ENCODE results near the gene PRR9.
"Not testable (repeated sequence)": the region's sequence is repeated elsewhere in the genome, so short reads cannot be mapped to it uniquely, and the experiment has no call there.

The PRR9 gene

GRCh38 chr1:153217212-153217611 is at the start of gene PRR9:
Gene PRR9 (plus strand): TSS chr1:153217584. CDS start chr1:153218145, 561 bp downstream.
- no peak for DNase-seq

- no peak for DNase-seq
Observed at GRCh38 chr1:153168686-153169085, 48.7 kb upstream of the PRR9 start.

- DNase-seq, result no peak
Observed at GRCh38 chr1:153174624-153175023, 42.8 kb upstream of the PRR9 start.

- no peak for DNase-seq
Observed at GRCh38 chr1:153178922-153179321, 38.5 kb upstream of the PRR9 start.

GRCh38 chr1:153180556-153180955 is 36.8 kb upstream of the PRR9 start:
- DNase-seq, result no peak

- DNase-seq, result not testable (repeated sequence)
Observed at GRCh38 chr1:153188301-153188700, 29.1 kb upstream of the PRR9 start.

- no peak for DNase-seq
Observed at GRCh38 chr1:153190373-153190772, 27.0 kb upstream of the PRR9 start.

- DNase-seq, result no peak
Observed at GRCh38 chr1:153192697-153193096, 24.7 kb upstream of the PRR9 start.

GRCh38 chr1:153194331-153195050 is 22.9 kb upstream of the PRR9 start:
- no peak for DNase-seq

GRCh38 chr1:153195216-153195615 is 22.2 kb upstream of the PRR9 start:
- DNase-seq, result no peak

GRCh38 chr1:153202006-153202405 is 15.4 kb upstream of the PRR9 start:
- DNase-seq, result no peak

- DNase-seq, result no peak
Observed at GRCh38 chr1:153203130-153203529, 14.3 kb upstream of the PRR9 start, which contains the start of gene LELP1. Gene LELP1 (plus strand): TSS chr1:153203430. CDS start chr1:153204708, 1,278 bp downstream.

GRCh38 chr1:153206631-153207030 is 10.8 kb upstream of the PRR9 start:
- no peak for DNase-seq

- no peak for DNase-seq
Observed at GRCh38 chr1:153210206-153210605, 7.2 kb upstream of the PRR9 start.

- no peak for DNase-seq
Observed at GRCh38 chr1:153212201-153212600, 5.2 kb upstream of the PRR9 start.

- DNase-seq, result no peak
Observed at GRCh38 chr1:153213519-153213918, 3.9 kb upstream of the PRR9 start.

GRCh38 chr1:153217744-153218416 is 496 bp downstream of the PRR9 start:
- DNase-seq, result no peak

- no peak for DNase-seq
Observed at GRCh38 chr1:153220606-153221303, 3.4 kb downstream of the PRR9 start.

- DNase-seq, result peak; percentile 2 to 19
Observed at GRCh38 chr1:153223040-153223891, 5.9 kb downstream of the PRR9 start.

- no peak for DNase-seq
Observed at GRCh38 chr1:153227810-153228209, 10.4 kb downstream of the PRR9 start.

GRCh38 chr1:153228491-153228890 is 11.1 kb downstream of the PRR9 start:
- no peak for DNase-seq

- not testable (repeated sequence) for DNase-seq
Observed at GRCh38 chr1:153229076-153229829, 11.9 kb downstream of the PRR9 start.
